ENCODE data around the gene DUS3L.

The DUS3L gene

GRCh38 chr19:5818594-5818993 lies 27.6 kb upstream of the DUS3L start:
- no peak for ATAC-seq
- TF ChIP-seq OSR1 (CRISPR knock-in tag; IDR thresholded peaks at IDR 0.05): no peak
- no peak for TF ChIP-seq PATZ1 (CRISPR knock-in tag; IDR thresholded peaks at IDR 0.05; ENCODE audit: borderline replicate concordance)
- no peak for TF ChIP-seq ZNF565 (CRISPR knock-in tag; conservative IDR thresholded peaks at IDR 0.05; ENCODE audit: low read depth)
- TF ChIP-seq CSDC2 (CRISPR knock-in tag; IDR thresholded peaks at IDR 0.05): no peak
- no peak for TF ChIP-seq ZFP30 (CRISPR knock-in tag; IDR thresholded peaks at IDR 0.05)
- TF ChIP-seq SNAI2 (CRISPR knock-in tag; IDR thresholded peaks at IDR 0.05): no peak
- no peak for TF ChIP-seq ZFP3 (CRISPR knock-in tag; IDR thresholded peaks at IDR 0.05)

DNA sequence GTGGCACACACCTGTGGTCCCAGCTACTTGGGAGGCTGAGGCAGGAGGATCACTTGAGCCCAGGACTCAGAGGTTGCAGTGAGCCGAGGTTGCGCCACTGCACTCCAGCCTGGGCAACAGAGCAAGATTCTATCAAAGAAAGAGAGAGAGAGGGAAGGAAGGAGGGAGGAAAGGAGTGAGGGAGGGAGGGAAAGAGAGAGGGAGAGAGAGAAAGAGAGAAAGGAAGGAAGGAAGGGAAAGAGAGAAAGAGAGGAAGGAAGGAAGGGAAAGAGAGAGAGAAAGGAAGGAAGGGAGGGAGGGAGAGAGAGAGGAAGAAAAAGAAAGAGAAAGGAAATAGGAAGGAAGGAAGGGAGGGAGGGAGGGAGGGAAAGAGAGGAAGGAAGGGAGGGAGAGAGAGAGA lies 26.3 kb upstream of the DUS3L start:
- no peak for TF ChIP-seq ZNF565 (CRISPR knock-in tag; conservative IDR thresholded peaks at IDR 0.05; ENCODE audit: low read depth)
- TF ChIP-seq RARB (CRISPR knock-in tag; IDR thresholded peaks at IDR 0.05): no peak
- no peak for TF ChIP-seq ZFP3 (CRISPR knock-in tag; IDR thresholded peaks at IDR 0.05)
- no peak for TF ChIP-seq PATZ1 (CRISPR knock-in tag; IDR thresholded peaks at IDR 0.05; ENCODE audit: borderline replicate concordance)
- no peak for TF ChIP-seq CSDC2 (CRISPR knock-in tag; IDR thresholded peaks at IDR 0.05)
- TF ChIP-seq ZC3H10 (CRISPR knock-in tag; IDR thresholded peaks at IDR 0.05): no peak
- no peak for TF ChIP-seq TOX (CRISPR knock-in tag; IDR thresholded peaks at IDR 0.05; ENCODE audit: borderline replicate concordance)
- TF ChIP-seq CSRNP3 (CRISPR knock-in tag; IDR thresholded peaks at IDR 0.05): no peak
- TF ChIP-seq ESRRG (CRISPR knock-in tag; IDR thresholded peaks at IDR 0.05): no peak
- TF ChIP-seq ZNF8 (CRISPR knock-in tag; IDR thresholded peaks at IDR 0.05): no peak
- no peak for TF ChIP-seq GLIS3 (CRISPR knock-in tag; IDR thresholded peaks at IDR 0.05)
- no peak for TF ChIP-seq ISL1 (CRISPR knock-in tag; IDR thresholded peaks at IDR 0.05)
- TF ChIP-seq SNAI2 (CRISPR knock-in tag; IDR thresholded peaks at IDR 0.05): no peak
- no peak for TF ChIP-seq BACH2 (CRISPR knock-in tag; IDR thresholded peaks at IDR 0.05; ENCODE audit: borderline replicate concordance)
- no peak for TF ChIP-seq PPARA (CRISPR knock-in tag; IDR thresholded peaks at IDR 0.05; ENCODE audit: borderline replicate concordance)
- TF ChIP-seq ZNF70 (CRISPR knock-in tag; IDR thresholded peaks at IDR 0.05): no peak
- TF ChIP-seq TSHZ2 (CRISPR knock-in tag; IDR thresholded peaks at IDR 0.05): no peak
- TF ChIP-seq TCF4 (CRISPR knock-in tag; IDR thresholded peaks at IDR 0.05; ENCODE audit: borderline replicate concordance): no peak
- no peak for ATAC-seq

DNA sequence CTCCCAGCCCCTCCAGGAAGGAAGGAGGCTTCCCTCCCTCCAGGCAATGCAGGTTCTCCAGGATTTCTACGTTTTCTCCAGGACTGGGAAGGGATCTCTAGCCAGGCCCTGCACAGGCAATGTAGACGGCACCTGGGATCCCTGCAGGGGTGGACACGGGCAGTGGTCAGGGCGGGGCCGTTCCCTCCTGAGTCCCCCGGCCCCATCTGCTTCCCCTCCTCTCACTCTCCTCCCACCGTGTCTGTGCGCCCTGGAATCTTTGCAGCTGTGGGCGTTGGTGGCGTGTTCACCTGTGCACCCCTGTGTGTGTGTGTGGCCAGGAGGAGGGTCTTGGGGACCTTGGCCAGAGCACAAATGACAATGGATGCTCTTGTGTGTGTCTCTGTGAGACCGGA lies 23.9 kb upstream of the DUS3L start:
- ATAC-seq: peak; percentile 30; the same call in 2 of the 3 replicates
- TF ChIP-seq OSR1 (CRISPR knock-in tag; IDR thresholded peaks at IDR 0.05) (no peak), CSRNP3 (CRISPR knock-in tag; IDR thresholded peaks at IDR 0.05) (no peak), TSHZ2 (CRISPR knock-in tag; IDR thresholded peaks at IDR 0.05) (no peak), ZNF565 (CRISPR knock-in tag; conservative IDR thresholded peaks at IDR 0.05; ENCODE audit: low read depth) (no peak), PATZ1 (CRISPR knock-in tag; IDR thresholded peaks at IDR 0.05; ENCODE audit: borderline replicate concordance) (no peak), ZNF8 (CRISPR knock-in tag; IDR thresholded peaks at IDR 0.05) (no peak), TOX (CRISPR knock-in tag; IDR thresholded peaks at IDR 0.05; ENCODE audit: borderline replicate concordance) (no peak), TCF4 (CRISPR knock-in tag; IDR thresholded peaks at IDR 0.05; ENCODE audit: borderline replicate concordance) (no peak), CSDC2 (CRISPR knock-in tag; IDR thresholded peaks at IDR 0.05) (no peak), ZFP3 (CRISPR knock-in tag; IDR thresholded peaks at IDR 0.05) (no peak), GLIS3 (CRISPR knock-in tag; IDR thresholded peaks at IDR 0.05) (no peak), ZC3H10 (CRISPR knock-in tag; IDR thresholded peaks at IDR 0.05) (no peak), RARB (CRISPR knock-in tag; IDR thresholded peaks at IDR 0.05) (no peak), BACH2 (CRISPR knock-in tag; IDR thresholded peaks at IDR 0.05; ENCODE audit: borderline replicate concordance) (no peak)
